Endothelial cell of umbilical vein (primary cell): ENCODE data around the gene FANCC. TPM values are rescaled to one million over a fixed set of nuclear protein-coding genes. Genes with fewer than 3 reads are reported as not detected.

Source experiments
- BruUV-seq: library from RNA; stranded (reverse); fragments of 400-500 nt; replicated peaks from 2 replicates; lab custom pipeline; 2021; lab: Mats Ljungman, UMichigan
- CTCF ChIA-PET: fragments of 300-600, 350-600 bp; sonication (Branson Sonifier 250); formaldehyde crosslinking; loops from one replicate; lab custom pipeline; 2021; ENCODE audit warnings: antibody characterized with exemption, inconsistent platforms; lab: Charles Lee
- POLR2A ChIA-PET: fragments of 300-600, 350-600 bp; sonication (Branson Sonifier 250); formaldehyde crosslinking; loops from one replicate; lab custom pipeline; 2021; ENCODE audit warnings: antibody characterized with exemption, inconsistent platforms; lab: Charles Lee
- DNase-seq: peaks from one replicate; pipeline ENCODE4 v3.0.0-alpha.2; 2011; ENCODE audit warnings: low read depth, low spot score
- FAIRE-seq: peaks from 2 replicates; lab custom pipeline; 2011; peaks lifted over from hg19 to GRCh38; lab: Jason Lieb, UNC
- H2AFZ ChIP-seq: 2 replicates; pipeline ENCODE4 v1.6.0; 2012; ENCODE audit warnings: low read depth, low read length, control low read depth, inconsistent platforms
- H3K27ac ChIP-seq: 2 replicates; pipeline ENCODE4 v1.5.1; 2011; ENCODE audit warnings: low read depth, mild to moderate bottlenecking, control low read depth, low read length, moderate library complexity; ENCODE audit not compliant: insufficient read depth
- H3K27me3 ChIP-seq, 2 experiments: 2 replicates each; pipeline versions ENCODE4 v1.6.0 to v1.6.1; 2011; ENCODE audit warnings: low read length in 2 of 2, mixed read lengths in 1 of 2; ENCODE audit not compliant: control insufficient read depth in 2 of 2, insufficient read depth in 2 of 2
- H3K36me3 ChIP-seq, 2 experiments: 2 replicates in 1 of 2; 3 replicates in 1 of 2; pipeline ENCODE4 v1.5.1; 2011; ENCODE audit warnings: low read length in 2 of 2, mild to moderate bottlenecking in 1 of 2, moderate library complexity in 1 of 2; ENCODE audit not compliant: control insufficient read depth in 2 of 2, insufficient read depth in 2 of 2; ENCODE audit errors: extremely low read depth in 1 of 2
- H3K4me1 ChIP-seq: 3 replicates; pipeline ENCODE4 v1.5.1; 2011; ENCODE audit warnings: mild to moderate bottlenecking, low read length; ENCODE audit not compliant: control insufficient read depth, insufficient read depth; ENCODE audit errors: extremely low read depth
- H3K4me2 ChIP-seq: 2 replicates; pipeline ENCODE4 v1.6.1; 2011; ENCODE audit warnings: low read length, control low read depth, mixed read lengths; ENCODE audit not compliant: insufficient read depth
- H3K4me3 ChIP-seq, 3 experiments: fragments of 200-600 bp in 1 of 3; sonication (generic), shearing (Covaris generic) in 1 of 3; replicated peaks in 1 of 3; 2 replicates each; pipeline ENCODE4 v1.5.1; 2011 to 2016; ENCODE audit warnings: control low read depth in 3 of 3, low read length in 3 of 3, mild to moderate bottlenecking in 2 of 3, inconsistent platforms in 1 of 3, low read depth in 1 of 3, moderate library complexity in 1 of 3; ENCODE audit not compliant: insufficient read depth in 1 of 3
- H3K79me2 ChIP-seq: 2 replicates; pipeline ENCODE4 v1.6.0; 2012; ENCODE audit warnings: low read length, inconsistent platforms; ENCODE audit not compliant: control insufficient read depth, insufficient read depth
- H3K9ac ChIP-seq: replicated peaks from 2 replicates; pipeline ENCODE3; 2011; ENCODE audit warnings: low read length, control low read depth; ENCODE audit not compliant: insufficient read depth; ENCODE audit errors: extremely low read depth
- H3K9me1 ChIP-seq: replicated peaks from 3 replicates; pipeline ENCODE4 v1.6.0; 2011; ENCODE audit warnings: mild to moderate bottlenecking, low read length; ENCODE audit not compliant: control insufficient read depth, insufficient read depth; ENCODE audit errors: extremely low read depth
- H3K9me3 ChIP-seq: replicated peaks from 2 replicates; pipeline ENCODE4 v1.5.1; 2012; ENCODE audit warnings: low read length, inconsistent platforms; ENCODE audit not compliant: control insufficient read depth, insufficient read depth
- H4K20me1 ChIP-seq: replicated peaks from 2 replicates; pipeline ENCODE3; 2011; ENCODE audit warnings: mild to moderate bottlenecking, low read length; ENCODE audit not compliant: control insufficient read depth, insufficient read depth; ENCODE audit errors: extremely low read depth
- CTCF ChIP-seq, 2 donors: IDR thresholded peaks; 1 replicate in 1 of 2; 2 replicates in 1 of 2; pipeline ENCODE4 v1.5.1; 2011; ENCODE audit warnings: low read length in 2 of 2, mild to moderate bottlenecking in 2 of 2, moderate library complexity in 2 of 2, control low read depth in 1 of 2, inconsistent platforms in 1 of 2, low read depth in 1 of 2; ENCODE audit not compliant: insufficient read depth in 1 of 2; ENCODE audit errors: extremely low read depth in 1 of 2
- EZH2 ChIP-seq: IDR thresholded peaks from 2 replicates; pipeline ENCODE4 v1.6.1; 2012; ENCODE audit warnings: borderline replicate concordance, low read depth, mild to moderate bottlenecking, moderate library complexity, low read length, inconsistent platforms; ENCODE audit not compliant: severe bottlenecking
- FOS ChIP-seq: IDR thresholded peaks from 2 replicates; pipeline ENCODE4 v1.6.1; 2011; ENCODE audit warnings: mild to moderate bottlenecking, low read length, moderate library complexity, borderline replicate concordance; ENCODE audit not compliant: insufficient read depth
- GATA2 ChIP-seq: IDR thresholded peaks from 2 replicates; pipeline ENCODE4 v1.7.0; 2011; ENCODE audit warnings: low read depth, mild to moderate bottlenecking, moderate library complexity, mixed read lengths, low read length; ENCODE audit not compliant: insufficient read length, insufficient read depth
- MAX ChIP-seq: IDR thresholded peaks from 2 replicates; pipeline ENCODE4 v1.6.1; 2011; ENCODE audit not compliant: insufficient read depth, insufficient read length
- MYC ChIP-seq: IDR thresholded peaks from one replicate; pipeline ENCODE4 v1.6.1; 2011; ENCODE audit warnings: mild to moderate bottlenecking, low read depth, low read length
- POLR2AphosphoS5 ChIP-seq: IDR thresholded peaks from 2 replicates; pipeline ENCODE4 v1.6.1; 2012; ENCODE audit warnings: low read depth, mild to moderate bottlenecking, control low read depth, low read length, moderate library complexity; ENCODE audit not compliant: insufficient read depth
- dilution Hi-C: fragments of 300-500 bp; cut with MboI; formaldehyde crosslinking; loops from one replicate; pipeline ENCODE4 v1.15.0; 2019; ENCODE audit warnings: low sequenced_read_pairs; ENCODE audit not compliant: extremely low pct_ligation_motif_present
- intact Hi-C: fragments of 100-400 bp; cut with micrococcal nuclease; formaldehyde crosslinking; loops from one replicate; pipeline ENCODE4 v1.10.0; 2022
- polyA plus RNA-seq, 4 experiments: library from polyadenylated mRNA; depleted of rRNA in 3 of 4; stranded (reverse) in 3 of 4; unstranded in 1 of 4; fragments of >200 nt; gene quantifications; 2 replicates each; pipeline versions ENCODE4 v1.2.1 to v1.2.3, GENCODE V29; 2011 to 2012; ENCODE audit warnings: missing spikeins in 1 of 4
- total RNA-seq: library from RNA; stranded (reverse); gene quantifications from 2 replicates; pipeline ENCODE4 v1.2.3, GENCODE V29; 2021

Gene FANCC
- total and polyA plus RNA-seq, 2 donors (not counting 3 experiments of a cell fraction or from before 2014, with no cell fraction given), result 5.7 to 13.1 TPM

GRCh38 chr9:95343725-95344287 lies 26.3 kb upstream of the FANCC start:
- Histone ChIP-seq H3K9me1 (no peaks in the 10 kb centered on the region), H3K9ac (no peak overlapping the region), H4K20me1 (no peaks in the 10 kb centered on the region), H2AFZ (no peak overlapping the region), H3K27ac (no peak overlapping the region), H3K36me3 (no peaks in the 10 kb centered on the region), H3K79me2 (no peaks in the 10 kb centered on the region), H3K4me1 (no peaks in the 10 kb centered on the region), H3K4me3 (no peak overlapping the region), H3K9me3 (no peaks in the 10 kb centered on the region), H3K4me2 (no peak overlapping the region), H3K27me3 (peaks cover 1 to 2% of the 10 kb centered on the region in 2 experiments)
- no peak for TF ChIP-seq MYC
- no peak for TF ChIP-seq FOS
- TF ChIP-seq MAX, result no peak
- TF ChIP-seq POLR2AphosphoS5, result no peak
- no peak for TF ChIP-seq GATA2
- TF ChIP-seq EZH2, result no peak
- TF ChIP-seq CTCF (IDR thresholded peaks at IDR 0.05; ENCODE audit: extremely low read depth in 1 of 2, insufficient read depth in 1 of 2, low read depth in 1 of 2, low read length in 2 of 2), result no peak
- POLR2A ChIA-PET, result no interaction called here
- dilution Hi-C loops, result no loop called here
- CTCF ChIA-PET, result interaction anchor here (1.4 to 1.7 kb wide), 2 partner anchors 8 to 10 kb away, joined by 3 to 5 read pairs; no protein-coding TSS in a partner anchor
- no TSS peak for BruUV-seq
- intact Hi-C loops, result no loop called here
- no peak for DNase-seq
- no peak for FAIRE-seq
